Esophagus muscularis mucosa (tissue), 3 donors: Measurements from ENCODE around the gene ASB1.

Source experiments
- POLR2A ChIP-seq: fragments of 450-650 bp; IDR thresholded peaks from one replicate; pipeline ENCODE4 v1.6.1; 2017; ENCODE audit warnings: antibody characterized with exemption, moderate library complexity, mild to moderate bottlenecking, low read depth
- POLR2AphosphoS5 ChIP-seq, 2 donors: sonication (generic); formaldehyde crosslinking; IDR thresholded peaks; one replicate each; pipeline ENCODE4 v1.6.1; 2017; ENCODE audit warnings: antibody characterized with exemption in 2 of 2
- TF ChIP-seq, protein P1 (sequence below), 3 experiments: fragments of 200-600 bp in 2 of 3; fragments of 450-650 bp in 1 of 3; sonication (generic) in 2 of 3; IDR thresholded peaks; one replicate each; pipeline ENCODE4 v1.5.1; 2017 to 2019; ENCODE audit warnings: antibody characterized with exemption in 3 of 3, mild to moderate bottlenecking in 2 of 3, moderate library complexity in 1 of 3

DNA sequence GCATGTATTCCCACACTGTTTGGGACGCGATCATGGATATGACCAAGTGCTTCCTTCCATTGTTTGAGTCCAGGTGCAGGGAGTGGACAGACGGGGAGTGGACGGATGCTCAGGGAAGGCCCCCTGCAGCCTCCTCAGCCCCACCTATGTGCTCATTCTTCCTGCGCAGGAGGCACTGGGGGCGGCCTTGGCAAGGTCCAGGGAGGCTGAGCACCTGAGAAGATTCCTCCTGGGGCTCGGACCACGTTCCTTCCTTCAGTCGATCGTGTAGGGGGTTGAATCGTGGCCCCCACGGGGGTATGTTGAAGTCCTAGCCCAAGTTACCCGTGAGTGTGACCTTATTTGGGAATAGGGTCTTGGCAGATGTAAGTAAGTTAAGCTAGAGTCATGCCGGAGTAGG lies 60.4 kb downstream of the ASB1 start:
- TF ChIP-seq, protein P1, sequence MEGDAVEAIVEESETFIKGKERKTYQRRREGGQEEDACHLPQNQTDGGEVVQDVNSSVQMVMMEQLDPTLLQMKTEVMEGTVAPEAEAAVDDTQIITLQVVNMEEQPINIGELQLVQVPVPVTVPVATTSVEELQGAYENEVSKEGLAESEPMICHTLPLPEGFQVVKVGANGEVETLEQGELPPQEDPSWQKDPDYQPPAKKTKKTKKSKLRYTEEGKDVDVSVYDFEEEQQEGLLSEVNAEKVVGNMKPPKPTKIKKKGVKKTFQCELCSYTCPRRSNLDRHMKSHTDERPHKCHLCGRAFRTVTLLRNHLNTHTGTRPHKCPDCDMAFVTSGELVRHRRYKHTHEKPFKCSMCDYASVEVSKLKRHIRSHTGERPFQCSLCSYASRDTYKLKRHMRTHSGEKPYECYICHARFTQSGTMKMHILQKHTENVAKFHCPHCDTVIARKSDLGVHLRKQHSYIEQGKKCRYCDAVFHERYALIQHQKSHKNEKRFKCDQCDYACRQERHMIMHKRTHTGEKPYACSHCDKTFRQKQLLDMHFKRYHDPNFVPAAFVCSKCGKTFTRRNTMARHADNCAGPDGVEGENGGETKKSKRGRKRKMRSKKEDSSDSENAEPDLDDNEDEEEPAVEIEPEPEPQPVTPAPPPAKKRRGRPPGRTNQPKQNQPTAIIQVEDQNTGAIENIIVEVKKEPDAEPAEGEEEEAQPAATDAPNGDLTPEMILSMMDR (IDR thresholded peaks at IDR 0.05): no peak
- TF ChIP-seq POLR2A (no peak), POLR2AphosphoS5 (IDR thresholded peaks at IDR 0.05) (no peak)
